Hematopoietic multipotent progenitor cell treated with erythropoietin and hydrocortisone succinate and interleukin-3 and kit ligand, for 15 days (in vitro differentiated cells): ENCODE results near the gene TSPAN9.
A peak's percentile ranks its signal among the peaks of the same experiment; 100 is the strongest.

Source experiments
- DNase-seq: peaks from one replicate; pipeline ENCODE4 v3.0.0-alpha.2; 2015; ENCODE audit warnings: low spot score

TSPAN9 gene

GRCh38 chr12:3275171-3276041, 198.2 kb downstream of the TSPAN9 start:
- DNase-seq: peak; percentile 60

GRCh38 chr12:3276226-3276625, 199.0 kb downstream of the TSPAN9 start:
- DNase-seq: no peak

- no peak for DNase-seq
Measured at GRCh38 chr12:3277306-3277943, 200.2 kb downstream of the TSPAN9 start.

GRCh38 chr12:3278681-3279414, 201.7 kb downstream of the TSPAN9 start:
- no peak for DNase-seq

- no peak for DNase-seq
Measured at GRCh38 chr12:3279415-3279780, 202.2 kb downstream of the TSPAN9 start.

GRCh38 chr12:3279832-3280231, 202.7 kb downstream of the TSPAN9 start:
- DNase-seq: no peak

GRCh38 chr12:3280967-3281366, 203.8 kb downstream of the TSPAN9 start:
- DNase-seq: no peak

- no peak for DNase-seq
Measured at GRCh38 chr12:3281588-3282383, 204.6 kb downstream of the TSPAN9 start.

GRCh38 chr12:3282384-3282670, 205.1 kb downstream of the TSPAN9 start:
- no peak for DNase-seq

- DNase-seq: no peak
Measured at GRCh38 chr12:3283137-3283680, 206.0 kb downstream of the TSPAN9 start.

- no peak for DNase-seq
Measured at GRCh38 chr12:3284405-3284804, 207.2 kb downstream of the TSPAN9 start.

GRCh38 chr12:3285570-3285969, 208.4 kb downstream of the TSPAN9 start:
- DNase-seq: no peak

GRCh38 chr12:3288690-3289089, 211.5 kb downstream of the TSPAN9 start:
- DNase-seq: no peak

GRCh38 chr12:3289702-3290101, 212.5 kb downstream of the TSPAN9 start:
- no peak for DNase-seq

- no peak for DNase-seq
Measured at GRCh38 chr12:3291939-3292338, 214.8 kb downstream of the TSPAN9 start.

GRCh38 chr12:3292677-3293412, 215.7 kb downstream of the TSPAN9 start:
- no peak for DNase-seq

GRCh38 chr12:3293446-3294161, 216.4 kb downstream of the TSPAN9 start:
- no peak for DNase-seq

GRCh38 chr12:3294481-3294911, 217.3 kb downstream of the TSPAN9 start:
- DNase-seq: no peak

GRCh38 chr12:3295225-3295624, 218.0 kb downstream of the TSPAN9 start:
- no peak for DNase-seq

- no peak for DNase-seq
Measured at GRCh38 chr12:3295646-3296408, 218.6 kb downstream of the TSPAN9 start.
